ENCODE results near the gene POLG.
A peak's percentile ranks its signal among the peaks of the same experiment; 100 is the strongest.

Gene POLG

GRCh38 chr15:89356634-89357298, 22.1 kb upstream of the POLG start:
- DNase-seq (ENCODE audit: low read depth in 3 of 3) = no peak

- no peak for DNase-seq (ENCODE audit: low read depth in 3 of 3)
Observed at GRCh38 chr15:89353991-89354390, 19.4 kb upstream of the POLG start.

- no peak for DNase-seq (ENCODE audit: low read depth in 3 of 3)
Observed at GRCh38 chr15:89352476-89352875, 17.9 kb upstream of the POLG start.

GRCh38 chr15:89349206-89349558, 14.6 kb upstream of the POLG start:
- no peak for DNase-seq (ENCODE audit: low read depth in 3 of 3)

- DNase-seq (ENCODE audit: low read depth in 3 of 3) = no peak
Observed at GRCh38 chr15:89346516-89347231, 12.1 kb upstream of the POLG start.

GRCh38 chr15:89345248-89345647, 10.6 kb upstream of the POLG start:
- no peak for DNase-seq (ENCODE audit: low read depth in 3 of 3)

GRCh38 chr15:89342840-89343239, 8.2 kb upstream of the POLG start:
- no peak for DNase-seq (ENCODE audit: low read depth in 3 of 3)

GRCh38 chr15:89341316-89342005, 6.8 kb upstream of the POLG start:
- no peak for DNase-seq (ENCODE audit: low read depth in 3 of 3)

- no peak for DNase-seq (ENCODE audit: low read depth in 3 of 3)
Observed at GRCh38 chr15:89340573-89340972, 5.9 kb upstream of the POLG start.

GRCh38 chr15:89338036-89338435, 3.4 kb upstream of the POLG start:
- no peak for DNase-seq (ENCODE audit: low read depth in 3 of 3)

GRCh38 chr15:89335298-89336041, 846 bp upstream of the POLG start:
- peak in 1 of 3 donors; percentile 20 for DNase-seq (ENCODE audit: low read depth in 3 of 3)

- DNase-seq (ENCODE audit: low read depth in 3 of 3) = no peak
Observed at GRCh38 chr15:89333959-89334509, 590 bp downstream of the POLG start.

GRCh38 chr15:89333011-89333860, 1.4 kb downstream of the POLG start:
- no peak for DNase-seq (ENCODE audit: low read depth in 3 of 3)

- DNase-seq (ENCODE audit: low read depth in 3 of 3) = no peak
Observed at GRCh38 chr15:89332446-89332845, 2.2 kb downstream of the POLG start.

- DNase-seq (ENCODE audit: low read depth in 3 of 3) = no peak
Observed at GRCh38 chr15:89330881-89331595, 3.6 kb downstream of the POLG start.

GRCh38 chr15:89330119-89330518, 4.5 kb downstream of the POLG start:
- no peak for DNase-seq (ENCODE audit: low read depth in 3 of 3)

- DNase-seq (ENCODE audit: low read depth in 3 of 3) = no peak
Observed at GRCh38 chr15:89329329-89330084, 5.1 kb downstream of the POLG start.

GRCh38 chr15:89328398-89329254, 6.0 kb downstream of the POLG start:
- DNase-seq (ENCODE audit: low read depth in 3 of 3) = no peak

GRCh38 chr15:89327113-89327512, 7.5 kb downstream of the POLG start:
- no peak for DNase-seq (ENCODE audit: low read depth in 3 of 3)

Data from stimulated activated CD4-positive, alpha-beta T cell treated with anti-CD3 and anti-CD28 coated beads, TNF-alpha, amount 100 ng/mL, for 48 hours (primary cell).